CD14-positive monocyte (primary cell): ENCODE measurements around the gene HPCAL4. TPM values are rescaled to one million over a fixed set of nuclear protein-coding genes. Genes with fewer than 3 reads are reported as not detected.

Experiments
- DNase-seq, 3 donors: peaks; one replicate each; pipeline ENCODE4 v3.0.0-alpha.2; 2011 to 2022
- H2AFZ ChIP-seq: 2 replicates; pipeline ENCODE4 v1.6.0; 2012; ENCODE audit warnings: mild to moderate bottlenecking, low read depth, low read length, inconsistent platforms; ENCODE audit not compliant: insufficient read depth, poor library complexity, severe bottlenecking
- H3K27ac ChIP-seq, 2 donors: 1 replicate in 1 of 2; 2 replicates in 1 of 2; pipeline ENCODE4 v1.5.1; 2012 to 2013; ENCODE audit warnings: low read length in 2 of 2, control low read depth in 1 of 2, inconsistent platforms in 1 of 2, low read depth in 1 of 2, mild to moderate bottlenecking in 1 of 2
- H3K27me3 ChIP-seq, 2 donors: one replicate each; pipeline versions ENCODE4 v1.6.0 to v1.6.1; 2011 to 2013; ENCODE audit warnings: low read length in 2 of 2; ENCODE audit not compliant: control insufficient read depth in 2 of 2, insufficient read depth in 2 of 2
- H3K36me3 ChIP-seq, 2 donors: replicated peaks in 1 of 2; 1 replicate in 1 of 2; 2 replicates in 1 of 2; pipeline versions ENCODE4 v1.5.1 to v1.6.1; 2012 to 2013; ENCODE audit warnings: low read length in 2 of 2, control low read depth in 1 of 2, inconsistent platforms in 1 of 2, mild to moderate bottlenecking in 1 of 2; ENCODE audit not compliant: insufficient read depth in 2 of 2, control insufficient read depth in 1 of 2
- H3K4me1 ChIP-seq, 2 donors: 1 replicate in 1 of 2; 2 replicates in 1 of 2; pipeline versions ENCODE4 v1.5.1 to v1.6.1; 2012 to 2013; ENCODE audit warnings: low read length in 2 of 2, control low read depth in 1 of 2, inconsistent platforms in 1 of 2, mild to moderate bottlenecking in 1 of 2, moderate library complexity in 1 of 2; ENCODE audit not compliant: insufficient read depth in 2 of 2, control insufficient read depth in 1 of 2
- H3K4me2 ChIP-seq: replicated peaks from 2 replicates; pipeline ENCODE3; 2012; ENCODE audit warnings: low read length, moderate library complexity, mild to moderate bottlenecking; ENCODE audit not compliant: poor library complexity, severe bottlenecking; ENCODE audit errors: extremely low read depth
- H3K4me3 ChIP-seq, 3 experiments: fragments of 200-600 bp in 1 of 3; sonication (generic) in 1 of 3; replicated peaks in 1 of 3; 1 replicate in 2 of 3; 2 replicates in 1 of 3; pipeline ENCODE4 v1.5.1; 2011 to 2013; ENCODE audit warnings: low read length in 3 of 3, mild to moderate bottlenecking in 3 of 3, control low read depth in 2 of 3, low read depth in 2 of 3, inconsistent platforms in 1 of 3, moderate library complexity in 1 of 3
- H3K79me2 ChIP-seq: 2 replicates; pipeline ENCODE4 v1.6.0; 2012; ENCODE audit warnings: mild to moderate bottlenecking, control low read depth, inconsistent platforms, low read length, moderate library complexity; ENCODE audit not compliant: insufficient read depth
- H3K9ac ChIP-seq: 2 replicates; pipeline ENCODE4 v1.6.0; 2017; ENCODE audit warnings: low read length, mild to moderate bottlenecking; ENCODE audit not compliant: insufficient read depth, poor library complexity, severe bottlenecking
- H3K9me3 ChIP-seq, 2 donors: replicated peaks in 1 of 2; 1 replicate in 1 of 2; 2 replicates in 1 of 2; pipeline versions ENCODE4 v1.5.1 to v1.6.1; 2012 to 2013; ENCODE audit warnings: low read length in 2 of 2, control low read depth in 1 of 2; ENCODE audit not compliant: control insufficient read depth in 1 of 2, insufficient read depth in 1 of 2
- H4K20me1 ChIP-seq: 2 replicates; pipeline ENCODE4 v1.6.0; 2012; ENCODE audit warnings: mild to moderate bottlenecking, low read length, control low read depth, moderate library complexity; ENCODE audit not compliant: insufficient read depth
- H3K27ac Mint-ChIP-seq, 7 donors: one replicate each; pipeline ENCODE4 v1.8.0; 2020; ENCODE audit warnings: mild to moderate bottlenecking in 7 of 7, mixed read lengths in 7 of 7, moderate library complexity in 6 of 7, inconsistent platforms in 2 of 7
- H3K27me3 Mint-ChIP-seq, 3 donors: one replicate each; pipeline ENCODE4 v1.8.0; 2021 to 2022; ENCODE audit warnings: low read depth in 3 of 3, mild to moderate bottlenecking in 3 of 3, mixed read lengths in 3 of 3, moderate library complexity in 3 of 3, inconsistent platforms in 1 of 3
- H3K36me3 Mint-ChIP-seq, 2 donors: one replicate each; pipeline ENCODE4 v1.8.0; 2020; ENCODE audit warnings: mixed read lengths in 2 of 2, inconsistent platforms in 1 of 2, mild to moderate bottlenecking in 1 of 2
- H3K4me1 Mint-ChIP-seq: one replicate; pipeline ENCODE4 v1.8.0; 2020; ENCODE audit warnings: mild to moderate bottlenecking, mixed read lengths
- H3K4me3 Mint-ChIP-seq, 2 donors: one replicate each; pipeline ENCODE4 v1.8.0; 2020; ENCODE audit warnings: mild to moderate bottlenecking in 2 of 2, mixed read lengths in 2 of 2, moderate library complexity in 1 of 2
- H3K9me3 Mint-ChIP-seq, 7 donors: one replicate each; pipeline ENCODE4 v1.8.0; 2020 to 2022; ENCODE audit warnings: mixed read lengths in 7 of 7, mild to moderate bottlenecking in 6 of 7, moderate library complexity in 6 of 7, inconsistent platforms in 2 of 7
- CTCF ChIP-seq: fragments of 200-600 bp; IDR thresholded peaks from one replicate; pipeline ENCODE4 v1.8.0; 2022; ENCODE audit warnings: antibody characterized with exemption, mild to moderate bottlenecking
- WGBS: methylation state at CpG from one replicate; pipeline ENCODE4 v1.1.5; 2013; ENCODE audit warnings: missing lambda C conversion rate; ENCODE audit not compliant: insufficient coverage; 5-methylcytosine and 5-hydroxymethylcytosine counted together
- intact Hi-C, 2 donors: fragments of 100-400 bp; cut with micrococcal nuclease; formaldehyde crosslinking; loops; one replicate each; pipeline versions ENCODE4 v1.15.0 to v1.15.1; 2023
- polyA plus RNA-seq, 3 donors: library from polyadenylated mRNA; depleted of rRNA in 1 of 3; unstranded in 2 of 3; stranded (reverse) in 1 of 3; fragments of 300-500 nt in 2 of 3; fragments of >200 nt in 1 of 3; fragmentation: Illumina TruSeq in 2 of 3; gene quantifications; 1 replicate in 2 of 3; 2 replicates in 1 of 3; pipeline ENCODE4 v1.2.3, GENCODE V29; 2012 to 2021

Gene HPCAL4
- polyA plus RNA-seq, 3 donors, result 0.03 to 0.05 TPM; not detected in 1

GRCh38 chr1:39647247-39647646 is 44.0 kb downstream of the HPCAL4 start:
- 73% methylated on average over 2 of the region's 3 CpGs for WGBS
- Mint-ChIP-seq H3K36me3 (no peaks in the 10 kb centered on the region), H3K9me3 (peaks cover 4 to 11% (median 9%) of the 10 kb centered on the region in 7 donors), H3K27ac (no peak overlapping the region), H3K4me1 (no peaks in the 10 kb centered on the region), H3K27me3 (peaks cover 0 to 4% (median 2%) of the 10 kb centered on the region in 3 donors), H3K4me3 (no peak overlapping the region)
- H3K4me2 ChIP-seq, result no peak overlapping the region
- no peak overlapping the region for H3K4me3 ChIP-seq
- no peaks in the 10 kb centered on the region for H3K36me3 ChIP-seq
- intact Hi-C loops, result no loop called here
- no peaks in the 10 kb centered on the region for H3K79me2 ChIP-seq
- H3K9ac ChIP-seq, result no peak overlapping the region
- no peak overlapping the region for H3K27ac ChIP-seq
- no peak for TF ChIP-seq CTCF
- no peak for DNase-seq
- no peak overlapping the region for H2AFZ ChIP-seq
- H3K9me3 ChIP-seq, result peaks cover 6 to 8% of the 10 kb centered on the region in 2 donors
- no peaks in the 10 kb centered on the region for H3K4me1 ChIP-seq
- no peaks in the 10 kb centered on the region for H4K20me1 ChIP-seq
- no peaks in the 10 kb centered on the region for H3K27me3 ChIP-seq

- Mint-ChIP-seq H3K27me3 (peaks cover 0 to 4% (median 2%) of the 10 kb centered on the region in 3 donors), H3K27ac (no peak overlapping the region), H3K4me3 (no peak overlapping the region), H3K36me3 (no peaks in the 10 kb centered on the region), H3K4me1 (no peaks in the 10 kb centered on the region), H3K9me3 (peaks cover 4 to 11% (median 9%) of the 10 kb centered on the region in 7 donors)
- H3K27ac ChIP-seq, result no peak overlapping the region
- peaks cover 6 to 8% of the 10 kb centered on the region in 2 donors for H3K9me3 ChIP-seq
- no peak for TF ChIP-seq CTCF
- H3K4me3 ChIP-seq, result no peak overlapping the region
- no peaks in the 10 kb centered on the region for H3K36me3 ChIP-seq
- no peak for DNase-seq
- WGBS, result 92% methylated on average over 7 of the region's 12 CpGs
- no peaks in the 10 kb centered on the region for H4K20me1 ChIP-seq
- H2AFZ ChIP-seq, result no peak overlapping the region
- no peaks in the 10 kb centered on the region for H3K79me2 ChIP-seq
- no peaks in the 10 kb centered on the region for H3K4me1 ChIP-seq
- intact Hi-C loops, result no loop called here
- H3K27me3 ChIP-seq, result no peaks in the 10 kb centered on the region
- no peak overlapping the region for H3K9ac ChIP-seq
- no peak overlapping the region for H3K4me2 ChIP-seq
Observed at GRCh38 chr1:39646232-39647081, 44.8 kb downstream of the HPCAL4 start.
